Adipose tissue (tissue), 3 donors: Measurements from ENCODE around the gene NCOR2. TPM values are rescaled to one million over a fixed set of nuclear protein-coding genes. Genes with fewer than 3 reads are reported as not detected.
"Not testable (repeated sequence)": the region's sequence is repeated elsewhere in the genome, so short reads cannot be mapped to it uniquely, and the experiment has no call there.

Experiments
- H3K27ac ChIP-seq: one replicate; pipeline ENCODE4 v1.5.1; 2013; ENCODE audit warnings: low read depth, low read length
- WGBS, 3 donors: extraction: QIAGEN DNeasy Blood & Tissue Kit; methylation state at CpG; one replicate each; pipeline ENCODE4 v1.1.7; 2013; 5-methylcytosine and 5-hydroxymethylcytosine counted together
- polyA plus RNA-seq, 3 donors: library from polyadenylated mRNA; stranded (reverse); fragments of 200-250 nt; gene quantifications; one replicate each; pipeline ENCODE4 v1.2.3, GENCODE V29; 2013
- donor health status: healthy with polysubstance abuse.
- donor health status: Bipolar disorder and iron deficiency.
- donor health status: healthy.

NCOR2 gene
- polyA plus RNA-seq, 3 donors: 28.7 to 74.3 (median 63.1) TPM

DNA sequence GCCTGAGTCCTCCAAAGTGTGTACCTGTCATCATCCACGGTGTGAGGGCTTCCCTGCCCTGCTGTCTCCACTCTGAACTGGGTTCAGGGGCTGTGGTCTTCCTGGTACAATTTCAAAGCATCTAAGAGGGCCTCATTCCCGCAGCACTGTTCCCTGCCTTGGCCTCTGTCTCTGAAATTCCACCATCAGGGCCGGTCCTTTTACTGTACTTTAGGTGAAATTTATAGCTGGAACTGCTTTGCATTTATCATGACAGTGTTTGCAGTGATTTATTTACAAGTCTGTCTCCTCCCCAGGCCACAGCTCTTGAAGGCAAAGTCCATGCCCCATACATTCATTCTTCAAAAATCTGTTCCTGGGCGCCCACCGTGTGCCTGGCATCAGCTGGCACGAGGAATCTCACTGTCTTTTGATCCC, 36.9 kb upstream of the NCOR2 start:
- H3K27ac ChIP-seq: no peak overlapping the region
- 83 to 87% (median 85%) methylated on average over 6 of the region's 6 CpGs for WGBS, 3 donors

DNA sequence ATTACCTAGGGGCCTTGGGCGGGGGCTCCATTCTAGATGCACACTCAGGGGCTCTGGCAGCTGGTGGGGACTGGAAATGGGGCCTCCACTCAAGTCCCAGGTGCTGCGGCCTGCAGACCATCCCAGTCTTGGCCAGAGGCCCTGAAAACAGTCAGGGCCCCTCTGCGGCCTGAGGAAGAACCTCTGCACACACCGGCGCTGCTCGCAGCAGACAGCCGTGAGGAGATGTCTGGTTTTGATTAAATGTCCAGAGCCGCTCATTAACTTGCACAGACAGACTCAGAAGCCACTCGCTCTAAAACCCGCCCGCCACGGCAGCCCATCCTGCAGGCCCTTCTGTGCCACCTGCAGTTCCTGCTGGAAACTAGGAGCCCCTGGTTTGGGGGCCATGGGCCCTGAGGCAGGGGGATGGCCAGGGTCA, 36.4 kb upstream of the NCOR2 start:
- no peak overlapping the region for H3K27ac ChIP-seq
- 87 to 93% (median 91%) methylated on average over 12 of the region's 12 CpGs for WGBS, 3 donors

DNA sequence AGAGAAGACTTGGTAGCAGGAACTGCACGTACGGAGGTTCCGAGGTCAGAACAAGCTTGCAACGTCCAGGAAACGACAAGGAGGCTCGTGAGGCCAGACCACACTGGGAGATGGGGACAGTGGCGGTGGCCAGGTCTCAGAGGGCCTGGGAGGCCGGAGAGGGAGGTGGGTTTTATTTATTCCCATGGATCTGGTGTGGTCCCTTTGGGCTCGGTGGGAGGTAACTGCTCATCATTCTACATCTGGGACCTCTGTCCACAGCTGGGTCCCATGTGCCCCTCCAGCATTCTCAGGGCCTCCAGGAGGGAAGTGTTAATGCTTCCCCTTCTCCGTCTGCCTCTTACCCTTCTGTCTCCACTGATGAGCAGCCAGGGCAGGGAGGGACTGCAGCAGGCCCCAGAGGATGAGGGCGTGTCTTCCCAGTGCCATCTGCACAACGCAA, 35.7 kb upstream of the NCOR2 start:
- 50 to 77% (median 51%) methylated on average over 12 of the region's 12 CpGs for WGBS, 3 donors
- no peak overlapping the region for H3K27ac ChIP-seq

DNA sequence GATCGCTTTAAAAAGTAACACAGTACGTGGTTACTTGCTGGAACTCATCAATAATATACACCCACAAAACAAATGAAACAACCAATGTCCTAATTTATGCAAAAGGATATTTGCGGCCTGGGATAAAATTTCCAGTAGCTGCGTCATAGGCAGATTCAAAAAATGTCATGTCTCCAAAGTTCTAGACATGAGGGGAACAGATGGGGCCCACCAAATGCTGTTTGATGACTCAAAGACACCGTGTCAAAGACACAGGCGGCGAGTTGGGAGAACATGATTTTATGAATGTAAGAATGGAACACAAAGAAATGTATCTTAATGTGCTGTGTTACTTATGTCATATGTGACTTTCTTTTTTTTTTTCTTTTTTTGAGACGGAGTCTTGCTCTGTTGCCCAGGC, 34.3 kb upstream of the NCOR2 start:
- 88 to 97% (median 97%) methylated on average over 8 of the region's 8 CpGs for WGBS, 3 donors
- no peak overlapping the region for H3K27ac ChIP-seq

DNA sequence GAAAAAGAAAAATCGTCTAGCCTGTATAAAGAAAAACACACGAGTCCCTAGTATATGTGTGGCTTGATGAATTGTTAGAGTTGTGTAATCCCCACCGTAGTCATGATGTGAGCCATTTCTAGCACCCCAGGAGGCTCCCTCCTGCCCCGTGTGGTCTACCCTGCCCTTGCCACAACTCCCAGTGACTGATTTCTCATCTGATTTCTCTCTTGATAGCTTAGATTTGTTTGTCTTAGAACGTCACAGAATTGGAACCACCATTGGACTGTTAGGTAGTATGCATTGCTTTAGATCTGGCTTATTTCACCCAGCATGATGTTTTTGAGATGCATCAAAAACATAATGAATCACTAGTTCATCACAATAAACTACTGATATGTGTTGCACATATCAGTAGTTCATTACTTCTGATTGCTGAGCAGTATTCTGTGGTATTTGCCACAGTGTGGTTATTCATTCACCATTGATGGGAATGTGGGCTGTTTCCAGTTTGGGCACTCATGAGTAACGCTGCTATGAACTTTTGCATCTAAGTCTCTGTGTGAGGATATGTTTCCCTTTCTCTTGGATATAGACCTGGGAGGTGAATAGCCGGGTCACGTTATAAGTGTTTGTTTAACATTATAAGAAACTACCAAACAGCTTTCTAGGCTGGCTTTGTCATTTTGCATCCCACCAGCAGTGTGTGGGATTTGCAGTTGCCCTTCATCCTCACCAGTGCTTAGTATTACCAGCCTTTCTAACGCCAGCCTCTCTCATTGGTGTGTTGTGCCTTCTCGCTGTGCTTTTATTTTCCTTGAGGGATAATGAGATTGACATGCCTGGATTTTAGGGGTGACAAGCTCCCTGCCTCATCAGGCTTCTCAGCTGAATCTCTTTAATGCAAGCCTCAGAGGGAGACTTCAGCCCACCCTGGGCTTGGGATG, 31.9 kb upstream of the NCOR2 start:
- H3K27ac ChIP-seq: no peak overlapping the region
- 73 to 76% (median 74%) methylated on average over 10 of the region's 10 CpGs for WGBS, 3 donors

DNA sequence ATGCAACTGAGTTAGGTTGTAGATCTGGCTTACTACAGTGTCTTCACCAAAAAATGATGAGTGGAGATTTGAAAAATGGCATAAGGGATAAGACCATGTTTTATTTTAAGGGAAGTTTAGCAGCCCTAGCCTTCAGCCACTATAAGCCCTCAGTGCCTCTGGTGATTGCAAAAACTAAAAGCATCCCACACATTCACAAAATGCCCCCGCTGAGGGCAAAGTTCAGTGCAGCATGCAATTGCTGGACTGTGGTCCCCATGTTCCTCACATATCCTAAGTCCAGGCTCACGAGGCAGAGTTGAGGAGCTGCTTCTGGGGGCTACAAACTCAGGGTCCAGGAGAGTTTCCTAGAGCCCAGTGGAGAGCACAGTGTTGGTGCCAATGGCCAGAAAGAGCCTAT, 29.6 kb upstream of the NCOR2 start:
- 81 to 88% (median 86%) methylated on average over 2 of the region's 2 CpGs for WGBS, 3 donors
- H3K27ac ChIP-seq: no peak overlapping the region

DNA sequence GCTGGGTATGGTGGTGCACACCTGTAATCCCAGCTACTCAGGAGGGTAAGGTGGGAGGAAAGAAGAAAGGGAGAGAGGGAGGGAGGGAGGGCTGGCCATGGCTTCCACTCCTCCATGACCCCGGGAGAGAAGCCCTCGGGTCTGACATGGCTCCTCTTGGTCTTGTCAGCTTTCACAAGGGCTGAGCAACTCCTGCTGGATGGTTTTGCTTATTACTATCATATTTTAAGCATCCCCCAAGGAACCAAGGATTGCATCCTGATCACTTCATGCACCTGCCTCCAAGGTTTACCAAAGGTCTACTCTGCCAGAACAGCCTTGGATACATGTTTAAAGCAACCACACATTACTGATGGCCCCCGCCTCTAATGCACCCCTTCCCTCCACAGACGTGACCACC, 28.0 kb upstream of the NCOR2 start:
- H3K27ac ChIP-seq: no peak overlapping the region
- WGBS, 3 donors: 71 to 85% (median 79%) methylated on average over 4 of the region's 4 CpGs

DNA sequence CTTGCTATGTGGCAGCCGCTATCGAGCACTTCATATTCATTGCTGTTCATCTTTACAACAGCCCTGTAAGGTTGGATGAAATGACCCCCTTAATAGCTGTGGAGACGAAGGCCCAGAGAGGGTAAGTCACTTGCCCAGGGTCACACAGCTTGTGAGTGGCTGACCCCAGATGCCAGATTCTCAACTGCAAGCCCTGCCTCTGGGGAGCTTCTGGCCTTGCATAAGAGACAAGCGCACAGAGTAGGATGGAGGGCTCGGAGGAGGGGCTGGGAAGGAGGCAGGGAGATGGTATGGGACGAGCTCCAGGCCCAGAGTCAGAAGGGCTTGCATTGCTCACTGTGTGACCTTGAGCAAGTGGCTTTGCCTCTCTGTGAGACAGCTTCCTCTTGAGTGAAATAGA, 27.4 kb upstream of the NCOR2 start:
- 91 to 94% (median 94%) methylated on average over 6 of the region's 6 CpGs for WGBS, 3 donors
- no peak overlapping the region for H3K27ac ChIP-seq

DNA sequence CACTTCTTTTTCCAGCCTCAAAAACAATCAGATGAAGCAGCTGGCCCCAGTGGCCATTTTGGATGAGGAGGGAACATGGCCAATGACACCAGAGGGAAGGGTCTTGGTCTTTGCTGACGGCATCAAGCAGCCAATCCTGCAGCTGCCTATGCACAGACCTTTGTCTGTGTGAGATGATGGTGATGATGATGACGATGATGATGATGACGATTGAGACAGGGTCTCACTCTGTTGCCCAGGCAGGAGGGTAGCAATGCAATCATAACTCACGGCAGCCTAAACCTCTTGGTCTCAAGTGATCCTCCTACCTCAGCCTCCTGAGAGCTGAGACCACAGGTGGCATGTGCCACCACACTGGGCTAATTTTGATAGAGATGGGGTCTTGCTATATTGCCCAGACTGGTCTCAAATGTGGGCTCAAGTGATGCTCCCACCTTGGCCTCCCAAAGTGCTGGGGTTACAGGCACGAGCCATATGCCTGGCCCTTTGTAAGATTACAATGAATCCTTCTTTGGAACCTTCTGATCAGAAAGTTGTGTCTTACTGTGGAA, 26.5 kb upstream of the NCOR2 start:
- 96 to 97% (median 97%) methylated on average over 5 of the region's 5 CpGs for WGBS, 3 donors
- no peak overlapping the region for H3K27ac ChIP-seq

DNA sequence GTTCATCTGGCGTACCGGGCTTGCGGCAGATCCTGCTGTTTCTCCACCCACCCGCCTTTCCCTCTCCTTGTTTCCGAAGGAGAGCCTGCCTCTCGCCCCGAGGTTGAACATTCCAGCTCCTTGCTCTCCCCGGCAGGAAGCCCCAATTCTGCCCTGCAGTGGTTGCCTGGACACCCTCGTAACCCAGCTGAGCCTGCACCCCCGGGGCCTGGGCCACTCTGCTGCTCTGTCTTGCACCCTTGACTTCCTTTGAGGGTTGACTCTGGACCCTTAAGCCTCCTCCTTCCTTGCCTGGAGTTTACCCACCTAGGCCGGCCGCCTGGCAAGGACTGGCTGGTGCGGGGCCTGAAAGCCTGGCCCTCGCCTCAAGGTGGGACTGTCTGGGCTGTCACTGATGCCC, 25.8 kb upstream of the NCOR2 start:
- H3K27ac ChIP-seq: no peak overlapping the region
- WGBS, 3 donors: 71 to 90% (median 87%) methylated on average over 12 to 14 of the region's 14 CpGs

DNA sequence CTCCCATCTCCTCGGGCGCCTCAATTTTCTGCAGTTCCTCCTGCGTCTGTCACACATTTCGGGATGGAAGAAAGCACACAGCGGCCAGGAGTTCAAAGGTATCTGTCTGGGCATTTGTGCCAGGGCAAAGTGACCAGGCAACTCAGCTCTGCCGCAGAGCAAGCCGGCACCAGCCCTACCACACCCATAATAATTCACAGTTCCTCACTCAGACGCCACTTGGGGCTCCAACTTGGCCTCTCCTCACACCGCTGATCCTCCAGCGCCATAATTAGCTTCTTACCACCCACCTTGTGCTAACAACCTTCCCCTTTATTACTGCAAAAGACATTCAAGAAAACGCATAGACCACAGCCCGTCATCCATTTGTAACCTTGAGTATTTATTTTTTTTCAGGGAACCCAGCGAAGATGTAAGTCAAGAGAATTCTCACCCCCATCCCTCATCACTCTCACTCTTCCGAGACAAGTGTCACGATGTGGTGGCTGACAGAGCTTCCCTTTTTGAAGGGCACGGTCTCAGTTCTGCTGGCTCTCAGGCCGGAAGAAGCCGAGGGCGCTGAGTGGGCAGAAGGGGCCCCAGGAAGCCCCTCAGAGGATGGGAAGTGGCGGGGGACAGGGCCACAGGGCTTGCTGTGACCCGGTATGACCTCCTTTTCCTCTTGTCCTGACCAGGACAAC, 25.2 kb upstream of the NCOR2 start:
- 50 to 79% (median 57%) methylated on average over 21 of the region's 21 CpGs for WGBS, 3 donors
- H3K27ac ChIP-seq: no peak overlapping the region

DNA sequence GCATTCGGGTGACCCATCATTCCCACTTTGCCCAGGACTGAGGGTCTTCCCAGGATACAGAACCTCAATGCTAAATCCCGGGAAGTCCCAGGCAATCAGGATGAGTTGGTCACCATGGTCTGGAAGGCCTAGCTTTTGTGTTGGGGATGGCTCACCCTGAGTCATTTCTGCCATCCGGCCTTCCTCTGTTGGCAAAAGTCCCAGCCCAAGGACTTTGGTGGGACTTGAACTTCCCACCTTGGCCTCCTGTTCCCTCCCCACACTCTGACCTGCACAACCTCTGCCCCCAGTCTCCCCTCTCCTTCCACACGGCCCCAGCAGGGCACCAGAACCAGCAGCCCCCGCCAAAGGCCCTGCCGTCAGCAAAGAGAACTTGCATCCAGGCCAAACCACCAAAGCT, 24.6 kb upstream of the NCOR2 start:
- WGBS, 3 donors: 66 to 84% (median 70%) methylated on average over 6 of the region's 6 CpGs
- no peak overlapping the region for H3K27ac ChIP-seq

DNA sequence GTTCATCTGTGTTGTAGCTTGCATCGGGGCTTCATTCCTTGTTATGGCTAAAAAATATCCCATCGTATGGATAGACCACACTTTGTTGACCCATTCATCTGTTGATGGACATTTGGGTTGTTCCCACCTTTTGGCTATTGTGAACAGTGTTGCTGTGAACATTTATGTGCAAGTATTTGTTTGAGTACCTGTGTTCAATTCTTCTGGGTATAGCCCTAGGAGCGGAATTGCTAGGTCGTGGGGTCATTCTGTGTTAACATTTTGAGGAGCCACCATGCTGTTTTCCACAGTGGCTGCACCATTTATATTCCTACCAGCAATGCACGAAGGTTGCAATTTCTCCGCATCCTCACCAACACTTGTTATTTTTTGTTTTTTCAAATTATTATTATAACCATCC, 23.0 kb upstream of the NCOR2 start:
- WGBS, 3 donors: 87 to 97% (median 96%) methylated on average over 6 of the region's 6 CpGs
- no peak overlapping the region for H3K27ac ChIP-seq

DNA sequence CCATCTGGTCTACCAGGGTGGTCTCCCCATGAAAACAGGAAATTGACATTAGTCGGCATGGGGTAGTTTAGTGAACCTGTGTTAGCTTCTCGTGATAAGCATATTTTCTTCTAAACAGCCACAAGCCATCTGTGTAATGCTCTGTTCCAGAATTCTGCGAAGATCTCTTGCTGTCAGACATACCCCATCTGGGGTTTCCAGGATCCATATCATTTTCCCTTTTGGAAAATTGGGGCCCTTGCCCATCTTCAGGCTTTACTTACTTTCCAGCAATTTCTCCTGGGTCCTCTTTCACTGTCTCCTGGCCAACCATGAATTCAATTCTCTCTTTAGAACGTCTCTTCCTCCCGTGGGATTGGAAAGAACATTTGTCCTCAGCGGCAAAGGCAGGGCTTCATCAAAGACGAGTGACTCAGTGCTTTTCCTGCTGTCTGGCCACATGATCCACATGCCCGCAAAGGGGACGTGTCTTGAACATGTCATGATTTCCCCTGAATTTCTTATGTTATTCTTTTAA, 21.4 kb upstream of the NCOR2 start:
- 15 to 57% (median 16%) methylated on average over 9 of the region's 9 CpGs for WGBS, 3 donors
- no peak overlapping the region for H3K27ac ChIP-seq

DNA sequence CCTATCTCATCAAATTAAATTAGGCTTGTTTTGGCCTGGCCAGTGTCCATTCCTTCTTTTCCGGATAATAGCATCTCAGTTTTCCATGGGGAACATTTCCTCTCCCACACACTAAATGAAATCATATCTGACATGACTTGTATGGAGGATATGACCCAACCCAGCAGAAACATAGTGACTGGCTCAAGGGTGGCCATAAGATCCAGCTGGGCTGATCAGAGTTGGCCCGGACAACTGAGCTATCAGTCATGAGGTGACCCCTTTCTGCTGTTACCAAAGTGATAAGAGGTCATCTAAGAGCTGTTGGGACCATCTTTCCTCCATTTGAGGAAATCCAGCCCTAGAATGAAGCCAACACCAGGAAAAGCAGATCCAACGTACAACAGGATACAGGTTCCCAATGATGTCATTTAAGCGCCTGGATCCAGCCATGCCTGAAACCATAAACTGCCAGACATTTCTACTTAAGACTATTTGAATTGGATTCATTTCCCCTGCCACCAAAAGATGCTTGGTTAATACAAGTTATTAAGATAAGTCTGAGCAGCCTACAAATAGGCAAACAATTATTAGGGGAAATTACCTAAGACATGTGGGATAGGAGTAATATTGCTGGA, 20.7 kb upstream of the NCOR2 start:
- no peak overlapping the region for H3K27ac ChIP-seq
- WGBS, 3 donors: 72 to 90% (median 75%) methylated on average over 4 of the region's 4 CpGs

DNA sequence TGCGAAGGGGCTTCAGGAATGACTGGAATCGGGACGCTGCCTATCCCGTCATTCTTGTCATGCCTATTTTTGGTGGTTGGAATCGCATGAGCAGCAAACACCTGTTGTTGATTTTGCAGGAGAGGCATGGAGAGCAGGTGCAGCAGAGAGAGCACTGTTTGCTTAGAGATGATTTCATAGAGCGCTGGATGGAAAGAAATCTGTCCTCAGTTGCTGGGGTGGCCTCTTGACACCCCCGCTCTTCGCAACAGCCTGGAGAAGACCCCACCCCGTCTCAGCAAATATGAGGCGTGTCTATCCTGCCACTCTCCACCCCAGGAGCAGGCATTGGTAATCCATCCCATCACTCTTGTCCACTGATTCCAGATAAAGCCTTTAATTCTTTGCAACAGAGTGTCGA, 19.3 kb upstream of the NCOR2 start:
- 30 to 86% (median 78%) methylated on average over 11 of the region's 11 CpGs for WGBS, 3 donors
- H3K27ac ChIP-seq: no peak overlapping the region

DNA sequence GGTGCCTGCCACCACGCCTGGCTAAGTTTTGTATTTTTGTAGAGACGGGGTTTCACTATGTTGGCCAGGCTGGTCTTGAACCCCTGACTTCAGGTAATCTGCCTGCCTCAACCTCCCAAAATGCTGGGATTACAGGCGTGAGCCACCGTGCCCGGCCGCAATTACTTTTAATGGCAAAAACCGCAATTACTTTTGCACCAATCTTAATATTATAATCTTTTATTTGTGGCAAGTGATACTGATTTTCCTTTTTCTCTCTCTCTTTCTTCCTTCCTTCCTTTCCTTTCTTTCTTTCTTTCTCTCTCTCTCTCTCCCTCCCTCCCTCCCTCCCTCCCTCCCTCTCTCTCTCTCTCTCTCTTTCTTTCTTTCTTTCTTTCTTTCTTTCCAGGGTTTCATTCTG, 17.1 kb upstream of the NCOR2 start:
- 94 to 97% (median 97%) methylated on average over 7 of the region's 7 CpGs for WGBS, 3 donors
- H3K27ac ChIP-seq: not testable (repeated sequence)

DNA sequence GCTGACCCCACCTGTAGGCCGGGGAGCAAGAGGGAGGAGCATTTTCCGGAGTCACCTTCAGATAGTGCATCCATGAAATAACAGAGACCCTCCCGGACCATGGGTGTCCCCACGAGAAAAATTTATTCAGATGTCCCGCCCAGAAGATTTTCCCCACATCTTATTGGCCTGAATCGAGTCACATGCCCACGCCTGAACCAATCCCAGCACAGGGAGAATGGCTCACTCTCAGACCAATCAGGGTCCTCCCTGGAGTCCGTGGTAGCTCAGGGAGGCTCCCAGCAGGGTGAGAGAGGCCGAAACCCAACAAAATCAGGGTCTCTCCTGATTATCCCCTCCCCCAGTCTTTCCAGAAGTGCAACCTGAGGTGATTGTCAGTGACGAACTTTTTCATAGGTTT, 16.4 kb upstream of the NCOR2 start:
- 92 to 98% (median 96%) methylated on average over 10 of the region's 10 CpGs for WGBS, 3 donors

DNA sequence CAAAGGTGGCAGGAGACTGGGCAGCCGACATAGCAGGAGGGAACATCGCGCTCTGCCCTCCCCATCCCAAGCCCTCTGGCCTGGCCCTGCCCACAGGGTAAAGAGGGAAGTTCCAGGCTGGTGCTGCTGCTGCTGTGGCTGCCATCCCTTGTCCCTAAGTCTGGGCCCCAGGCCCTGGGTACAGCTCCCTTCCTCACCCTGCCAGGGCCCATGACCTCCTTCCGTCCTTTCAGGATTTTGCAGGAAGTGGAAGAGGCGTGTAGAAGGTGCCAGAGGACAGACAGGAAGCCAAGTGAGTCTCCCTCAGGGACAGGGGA, 14.7 kb upstream of the NCOR2 start:
- WGBS, 3 donors: 28 to 60% (median 35%) methylated on average over 5 of the region's 5 CpGs

More for the DNA sequence above, 16.4 kb upstream of the NCOR2 start:
- H3K27ac ChIP-seq: no peak overlapping the region

More for the DNA sequence above, 14.7 kb upstream of the NCOR2 start:
- H3K27ac ChIP-seq: no peak overlapping the region
